ENCODE results near the gene VPS13A.
"Not testable (repeated sequence)": the region's sequence is repeated elsewhere in the genome, so short reads cannot be mapped to it uniquely, and the experiment has no call there.

Gene VPS13A

DNA sequence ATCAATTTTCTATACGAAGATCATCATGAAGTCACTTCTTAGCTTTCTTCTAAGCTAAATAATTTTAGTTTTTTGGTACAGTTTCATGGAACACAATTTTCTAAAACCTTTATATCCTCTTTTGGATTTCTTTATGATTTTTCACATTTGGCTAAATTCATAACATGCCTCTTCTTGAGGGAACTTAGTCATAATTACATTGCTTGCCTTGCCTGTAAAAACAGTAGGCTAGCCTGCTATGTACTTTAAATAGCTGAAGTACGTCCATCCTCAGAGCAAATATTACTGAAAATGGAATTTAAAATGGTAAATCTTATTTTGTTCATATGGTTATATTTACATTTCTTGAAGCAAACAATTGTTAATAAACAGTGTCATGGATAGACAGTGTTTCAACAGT, 225.0 kb downstream of the VPS13A start:
- H3K4me1 Mint-ChIP-seq (ENCODE audit: low read depth) = no peaks in the 10 kb centered on the region
- H3K27me3 Mint-ChIP-seq (ENCODE audit: low read depth) = no peaks in the 10 kb centered on the region
- no peak overlapping the region for H3K27ac Mint-ChIP-seq
- H3K4me3 Mint-ChIP-seq = no peak overlapping the region
- H3K9me3 Mint-ChIP-seq = no peaks in the 10 kb centered on the region
- peaks cover 17% of the 10 kb centered on the region for H3K36me3 Mint-ChIP-seq (ENCODE audit: low read depth)

DNA sequence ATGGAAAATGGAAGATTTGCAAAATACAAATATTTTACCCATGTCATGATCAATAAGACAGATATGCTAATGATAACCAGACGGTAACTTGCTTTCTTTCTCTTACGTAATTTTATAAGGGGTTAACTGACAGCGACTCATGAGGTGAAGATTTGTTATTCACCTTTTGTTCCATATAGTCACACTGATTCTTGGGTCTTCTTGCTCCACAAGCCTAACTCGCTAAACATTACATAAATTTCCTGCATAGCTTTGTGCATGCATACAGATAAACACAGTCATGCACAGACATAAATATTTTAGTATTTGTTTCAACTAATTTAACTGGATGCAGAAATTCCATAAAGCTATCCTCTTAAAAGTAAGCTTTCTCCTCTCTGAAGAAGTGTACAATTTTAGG, 225.9 kb downstream of the VPS13A start:
- peaks cover 22% of the 10 kb centered on the region for H3K36me3 Mint-ChIP-seq (ENCODE audit: low read depth)
- H3K27ac Mint-ChIP-seq = no peak overlapping the region
- H3K27me3 Mint-ChIP-seq (ENCODE audit: low read depth) = no peaks in the 10 kb centered on the region
- no peak overlapping the region for H3K4me3 Mint-ChIP-seq
- no peaks in the 10 kb centered on the region for H3K4me1 Mint-ChIP-seq (ENCODE audit: low read depth)
- peaks cover 4% of the 10 kb centered on the region for H3K9me3 Mint-ChIP-seq

DNA sequence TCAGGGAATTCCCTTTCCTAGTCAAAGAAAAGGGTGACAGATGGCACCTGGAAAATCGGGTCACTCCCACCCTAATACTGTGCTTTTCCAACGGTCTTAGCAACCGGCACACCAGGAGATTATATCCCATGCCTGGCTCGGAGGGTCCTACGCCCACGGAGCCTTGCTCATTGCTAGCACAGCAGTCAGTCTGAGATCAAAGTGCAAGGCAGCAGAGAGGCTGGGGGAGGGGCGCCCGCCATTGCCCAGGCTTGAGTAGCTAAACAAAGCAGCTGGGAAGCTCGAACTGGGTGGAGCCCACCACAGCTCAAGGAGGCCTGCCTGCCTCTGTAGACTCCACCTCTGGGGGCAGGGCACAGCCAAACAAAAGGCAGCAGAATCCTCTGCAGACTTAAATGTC, 231.2 kb downstream of the VPS13A start:
- peaks cover 38% of the 10 kb centered on the region for H3K36me3 Mint-ChIP-seq (ENCODE audit: low read depth)
- not testable (repeated sequence) for H3K27ac Mint-ChIP-seq; H3K4me3 Mint-ChIP-seq; H3K27me3 Mint-ChIP-seq (ENCODE audit: low read depth); H3K4me1 Mint-ChIP-seq (ENCODE audit: low read depth)
- H3K9me3 Mint-ChIP-seq = peaks cover 10% of the 10 kb centered on the region

DNA sequence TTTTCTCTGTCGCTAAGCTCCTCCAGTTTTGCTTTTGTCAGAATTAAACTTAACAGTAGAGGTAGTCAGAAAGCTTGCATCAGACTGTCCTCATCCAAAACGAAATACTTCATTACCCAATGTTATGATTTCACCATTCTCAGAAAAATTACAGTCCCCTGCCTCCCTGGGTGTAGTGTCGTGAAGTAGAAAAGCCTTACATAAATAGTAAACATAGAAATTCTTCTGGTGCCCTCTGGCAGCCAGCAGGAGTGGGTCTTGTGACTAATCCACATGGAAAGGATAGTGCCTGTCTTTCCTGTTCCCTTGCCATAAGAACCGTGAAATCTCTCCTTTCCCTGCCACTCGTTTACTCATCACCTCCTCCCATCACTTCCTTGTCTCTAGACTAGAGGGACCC, 240.2 kb downstream of the VPS13A start:
- Mint-ChIP-seq H3K27me3 (ENCODE audit: low read depth) (no peaks in the 10 kb centered on the region), H3K27ac (no peak overlapping the region), H3K9me3 (peaks cover 4% of the 10 kb centered on the region), H3K36me3 (ENCODE audit: low read depth) (peaks cover 3% of the 10 kb centered on the region), H3K4me1 (ENCODE audit: low read depth) (no peaks in the 10 kb centered on the region), H3K4me3 (no peak overlapping the region)

DNA sequence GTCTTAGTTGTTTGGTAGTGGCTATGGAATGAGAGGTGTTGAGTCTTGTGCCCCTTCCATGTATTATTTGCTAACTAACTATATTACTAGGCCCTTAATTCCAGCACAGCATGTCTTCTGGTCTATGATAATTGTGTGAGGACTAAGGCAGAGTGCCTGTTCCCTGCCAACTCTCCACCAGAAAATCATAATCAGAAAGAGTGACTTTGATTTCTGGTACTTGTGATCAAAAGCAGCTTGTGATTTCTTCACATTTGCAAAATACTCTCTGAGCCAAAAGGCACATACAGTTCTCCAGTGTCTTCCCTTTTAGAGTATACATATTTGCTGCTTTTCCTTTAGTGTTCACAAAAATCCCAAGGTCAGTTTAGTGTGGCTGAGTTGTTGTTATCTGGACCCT, 240.9 kb downstream of the VPS13A start:
- Mint-ChIP-seq H3K27me3 (ENCODE audit: low read depth) (no peaks in the 10 kb centered on the region), H3K4me1 (ENCODE audit: low read depth) (no peaks in the 10 kb centered on the region), H3K36me3 (ENCODE audit: low read depth) (peaks cover 3% of the 10 kb centered on the region), H3K9me3 (peaks cover 4% of the 10 kb centered on the region), H3K4me3 (no peak overlapping the region), H3K27ac (no peak overlapping the region)

DNA sequence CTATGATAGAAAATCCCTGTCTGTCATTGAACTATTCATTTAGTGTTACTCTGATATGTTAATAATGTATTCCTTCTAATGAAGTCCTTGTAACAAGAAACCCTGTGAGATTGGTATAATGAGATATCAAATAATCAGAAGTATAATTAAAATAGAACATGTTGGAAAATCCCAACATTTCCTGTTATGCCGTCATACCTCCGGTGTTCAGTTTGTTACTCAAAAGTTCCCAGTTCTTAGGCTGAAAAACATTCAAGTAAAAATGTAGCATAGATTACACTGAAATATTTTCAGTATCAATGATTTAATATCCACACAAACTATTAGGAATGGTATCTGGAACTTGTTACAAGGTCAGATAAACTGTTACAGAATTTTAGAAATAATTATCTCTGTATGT, 243.3 kb downstream of the VPS13A start:
- no peaks in the 10 kb centered on the region for H3K27me3 Mint-ChIP-seq (ENCODE audit: low read depth)
- H3K36me3 Mint-ChIP-seq (ENCODE audit: low read depth) = peaks cover 3% of the 10 kb centered on the region
- H3K4me3 Mint-ChIP-seq = no peak overlapping the region
- no peaks in the 10 kb centered on the region for H3K9me3 Mint-ChIP-seq
- no peaks in the 10 kb centered on the region for H3K4me1 Mint-ChIP-seq (ENCODE audit: low read depth)
- no peak overlapping the region for H3K27ac Mint-ChIP-seq

DNA sequence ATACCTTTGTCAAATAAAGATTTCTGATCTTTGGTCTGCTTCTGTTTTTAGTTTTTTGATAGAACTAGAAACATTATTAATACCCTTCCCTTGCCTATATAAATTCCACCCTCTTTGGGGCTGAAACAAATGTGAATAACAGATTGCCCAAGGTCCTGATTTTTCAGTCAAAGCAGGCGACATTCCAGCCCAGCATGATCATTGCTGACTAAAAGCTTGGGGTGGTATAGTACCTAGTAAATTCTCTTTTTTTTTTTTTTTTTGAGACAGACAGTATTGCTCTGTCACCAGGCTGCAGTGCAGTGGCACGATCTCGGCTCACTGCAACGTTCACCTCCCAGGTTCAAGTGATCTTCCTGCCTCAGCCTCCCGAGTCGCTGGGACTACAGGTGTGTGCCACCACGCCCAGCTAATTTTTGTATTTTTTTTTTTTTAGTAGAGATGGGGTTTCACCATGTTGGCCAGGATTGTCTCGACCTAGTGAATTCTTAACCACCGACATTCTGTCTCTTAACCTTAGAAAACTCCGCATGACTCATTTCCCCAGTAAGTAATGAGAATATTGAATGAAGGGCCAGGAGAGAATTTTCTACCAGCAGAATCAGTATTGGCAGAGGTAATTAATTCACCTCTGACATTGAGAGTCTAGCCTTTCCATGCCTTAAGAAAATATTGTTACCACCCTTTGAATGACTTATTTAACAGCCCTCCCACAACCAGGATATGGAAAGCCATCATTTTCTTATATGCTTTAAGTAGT, 244.4 kb downstream of the VPS13A start:
- H3K4me3 Mint-ChIP-seq = no peak overlapping the region
- H3K4me1 Mint-ChIP-seq (ENCODE audit: low read depth) = no peaks in the 10 kb centered on the region
- no peak overlapping the region for H3K27ac Mint-ChIP-seq
- no peaks in the 10 kb centered on the region for H3K9me3 Mint-ChIP-seq
- no peaks in the 10 kb centered on the region for H3K27me3 Mint-ChIP-seq (ENCODE audit: low read depth)
- peaks cover 3% of the 10 kb centered on the region for H3K36me3 Mint-ChIP-seq (ENCODE audit: low read depth)

DNA sequence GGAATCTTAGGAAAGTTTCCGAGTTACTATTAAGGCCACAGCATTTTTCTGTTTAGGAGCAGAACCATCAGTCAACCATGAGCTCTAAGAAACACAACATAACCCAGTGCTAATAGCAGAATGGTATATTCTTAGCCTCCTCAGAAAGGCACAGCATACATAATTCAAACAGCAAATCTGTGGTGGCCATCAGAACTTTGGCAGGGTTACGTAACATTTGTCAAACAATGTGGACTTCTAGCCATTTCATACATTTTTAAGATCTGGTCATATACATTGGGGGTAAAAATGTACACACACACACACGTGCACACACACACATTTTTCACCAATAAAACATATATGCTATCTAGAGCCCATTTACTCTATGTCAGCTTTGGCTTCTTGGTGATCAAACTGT, 245.6 kb downstream of the VPS13A start:
- H3K4me3 Mint-ChIP-seq = no peak overlapping the region
- no peak overlapping the region for H3K27ac Mint-ChIP-seq
- H3K27me3 Mint-ChIP-seq (ENCODE audit: low read depth) = no peaks in the 10 kb centered on the region
- no peaks in the 10 kb centered on the region for H3K9me3 Mint-ChIP-seq
- H3K4me1 Mint-ChIP-seq (ENCODE audit: low read depth) = no peaks in the 10 kb centered on the region
- H3K36me3 Mint-ChIP-seq (ENCODE audit: low read depth) = peaks cover 3% of the 10 kb centered on the region

DNA sequence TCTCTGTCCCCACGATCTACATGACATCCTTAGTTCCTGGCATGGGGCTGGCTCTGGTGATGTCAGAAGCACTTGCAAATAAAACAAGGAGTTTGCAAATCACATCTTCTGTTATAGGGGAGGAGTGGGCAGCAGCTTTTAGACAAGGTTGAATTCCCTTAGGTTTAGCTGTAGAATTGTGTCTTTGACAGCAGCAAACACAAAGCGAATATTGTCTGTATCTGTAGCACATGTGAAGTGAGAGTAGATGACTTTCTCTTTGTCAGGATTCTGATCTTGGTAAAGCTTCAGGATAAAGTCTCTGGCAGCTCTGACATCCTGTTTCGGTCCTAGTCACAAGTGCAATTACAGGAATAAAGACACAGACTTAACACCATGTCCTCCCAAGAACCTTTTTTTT, 246.5 kb downstream of the VPS13A start:
- Mint-ChIP-seq H3K36me3 (ENCODE audit: low read depth) (peaks cover 3% of the 10 kb centered on the region), H3K4me1 (ENCODE audit: low read depth) (no peaks in the 10 kb centered on the region), H3K4me3 (no peak overlapping the region), H3K27ac (no peak overlapping the region), H3K27me3 (ENCODE audit: low read depth) (no peaks in the 10 kb centered on the region), H3K9me3 (no peaks in the 10 kb centered on the region)

DNA sequence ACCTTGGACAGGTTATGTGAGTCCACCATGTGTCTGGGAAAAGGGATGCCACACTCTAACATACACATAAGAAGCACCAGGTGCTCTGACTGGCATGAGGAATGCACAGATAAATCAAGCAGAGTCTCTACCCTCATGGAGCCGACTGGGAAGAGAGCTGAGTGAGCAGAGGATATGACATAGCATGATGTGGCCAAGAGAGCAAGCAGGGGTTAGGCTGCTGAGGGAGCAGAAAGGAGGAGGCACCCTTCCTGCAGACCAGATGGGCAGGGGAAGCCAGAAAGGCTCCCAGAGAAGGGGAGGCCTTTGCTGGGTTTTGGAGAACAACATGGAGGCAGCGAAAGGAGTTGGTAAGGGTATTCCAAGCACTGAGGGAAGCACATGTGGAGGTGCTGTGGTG, 247.7 kb downstream of the VPS13A start:
- no peaks in the 10 kb centered on the region for H3K9me3 Mint-ChIP-seq
- peaks cover 3% of the 10 kb centered on the region for H3K36me3 Mint-ChIP-seq (ENCODE audit: low read depth)
- H3K27ac Mint-ChIP-seq = peak overlapping the region; percentile 13
- no peaks in the 10 kb centered on the region for H3K4me1 Mint-ChIP-seq (ENCODE audit: low read depth)
- no peak overlapping the region for H3K4me3 Mint-ChIP-seq
- no peaks in the 10 kb centered on the region for H3K27me3 Mint-ChIP-seq (ENCODE audit: low read depth)

DNA sequence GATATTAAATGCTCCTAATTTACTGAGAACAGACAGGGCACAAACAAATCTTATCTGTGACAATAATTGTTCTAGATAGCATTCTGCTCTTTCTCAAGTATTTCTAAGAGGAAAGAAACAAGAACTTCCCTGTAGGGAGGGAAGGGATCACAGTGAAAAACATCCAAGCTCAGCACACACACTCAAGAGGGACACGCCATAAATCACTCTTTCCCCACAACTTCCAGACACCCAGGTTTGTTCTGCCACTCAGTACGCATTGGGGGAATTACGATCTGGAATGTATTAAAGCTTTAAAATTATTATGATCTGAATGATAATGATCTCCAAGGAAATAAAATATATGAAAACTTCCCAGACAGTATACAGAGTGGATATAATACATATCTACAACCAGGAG, 249.4 kb downstream of the VPS13A start:
- no peaks in the 10 kb centered on the region for H3K4me1 Mint-ChIP-seq (ENCODE audit: low read depth)
- H3K4me3 Mint-ChIP-seq = no peak overlapping the region
- no peaks in the 10 kb centered on the region for H3K9me3 Mint-ChIP-seq
- H3K27me3 Mint-ChIP-seq (ENCODE audit: low read depth) = no peaks in the 10 kb centered on the region
- peaks cover 3% of the 10 kb centered on the region for H3K36me3 Mint-ChIP-seq (ENCODE audit: low read depth)
- H3K27ac Mint-ChIP-seq = no peak overlapping the region

DNA sequence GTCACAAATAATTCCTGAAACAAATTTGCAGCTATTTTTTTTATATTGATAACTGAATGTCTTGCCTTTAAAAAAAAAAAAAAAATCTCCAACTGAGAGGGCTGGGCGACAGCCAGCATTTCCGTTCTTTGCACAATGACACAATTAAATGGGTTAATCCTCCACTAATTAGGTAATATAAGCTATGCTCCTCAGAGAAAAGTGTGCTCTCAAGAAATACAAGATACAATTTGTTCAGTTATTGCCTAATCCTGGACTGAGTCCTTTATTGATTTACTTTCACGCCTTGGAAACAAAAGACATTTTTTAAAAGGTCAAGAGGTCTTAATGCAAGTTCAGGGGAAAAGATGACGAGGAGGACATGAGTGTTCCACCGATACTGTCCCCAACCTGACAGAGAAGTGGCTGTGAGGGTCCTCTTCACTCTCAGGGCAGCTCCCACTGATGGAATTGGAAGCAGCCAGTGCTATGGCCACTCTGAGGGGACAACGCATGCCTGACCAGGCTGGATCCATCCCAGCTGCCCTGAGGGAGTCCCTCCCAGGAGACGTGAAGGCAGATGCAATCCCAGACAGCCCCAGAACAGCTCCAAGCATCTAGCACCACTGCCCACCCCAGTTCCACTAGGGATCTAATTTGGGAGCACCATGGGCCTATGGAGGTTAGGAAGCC, 250.1 kb downstream of the VPS13A start:
- Mint-ChIP-seq H3K36me3 (ENCODE audit: low read depth) (no peaks in the 10 kb centered on the region), H3K4me3 (no peak overlapping the region), H3K4me1 (ENCODE audit: low read depth) (no peaks in the 10 kb centered on the region), H3K9me3 (no peaks in the 10 kb centered on the region), H3K27me3 (ENCODE audit: low read depth) (no peaks in the 10 kb centered on the region), H3K27ac (no peak overlapping the region)

DNA sequence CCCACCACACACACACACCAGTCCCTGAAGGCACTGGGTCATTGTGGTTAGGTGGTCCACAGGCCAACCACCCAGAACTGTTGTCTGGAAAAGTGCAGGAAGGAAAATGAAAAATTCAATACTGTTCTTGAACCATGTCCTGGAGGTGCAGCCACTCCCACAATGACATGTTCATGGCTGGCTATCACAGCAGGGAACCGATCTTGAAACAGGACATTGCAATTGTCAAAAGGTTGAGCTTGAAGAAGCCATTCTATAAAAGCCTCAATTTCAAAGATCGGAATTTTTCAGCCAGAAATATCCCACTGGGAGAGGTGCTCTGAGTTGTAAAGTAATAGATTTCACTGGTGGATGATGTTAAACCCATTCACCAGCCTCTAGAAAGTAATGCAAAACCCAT, 252.6 kb downstream of the VPS13A start:
- peaks cover 3% of the 10 kb centered on the region for H3K4me1 Mint-ChIP-seq (ENCODE audit: low read depth)
- H3K9me3 Mint-ChIP-seq = no peaks in the 10 kb centered on the region
- no peak overlapping the region for H3K27ac Mint-ChIP-seq
- no peaks in the 10 kb centered on the region for H3K36me3 Mint-ChIP-seq (ENCODE audit: low read depth)
- H3K27me3 Mint-ChIP-seq (ENCODE audit: low read depth) = peaks cover 3% of the 10 kb centered on the region
- H3K4me3 Mint-ChIP-seq = no peak overlapping the region

DNA sequence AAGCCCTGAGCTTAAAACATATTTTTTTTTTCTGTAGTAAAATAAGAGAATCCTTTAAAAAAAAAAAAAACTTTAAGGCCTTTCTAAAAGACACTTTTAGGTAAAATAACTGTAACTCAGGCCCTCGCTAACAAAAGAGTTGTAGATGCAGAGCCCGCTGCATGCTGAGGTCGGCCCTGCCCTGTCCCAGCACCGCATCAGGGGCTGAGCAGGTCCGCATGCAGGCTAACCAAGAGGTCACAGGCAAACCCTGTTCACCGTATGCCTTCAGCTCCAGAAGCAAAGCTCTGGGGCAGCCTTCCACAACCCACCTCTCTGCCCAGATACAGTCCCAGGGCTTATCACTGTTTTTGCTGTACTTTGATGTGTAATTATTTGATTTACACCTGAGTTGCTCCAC, 254.7 kb downstream of the VPS13A start:
- Mint-ChIP-seq H3K36me3 (ENCODE audit: low read depth) (no peaks in the 10 kb centered on the region), H3K27me3 (ENCODE audit: low read depth) (peaks cover 3% of the 10 kb centered on the region), H3K27ac (no peak overlapping the region), H3K9me3 (no peaks in the 10 kb centered on the region), H3K4me3 (no peak overlapping the region), H3K4me1 (ENCODE audit: low read depth) (peaks cover 3% of the 10 kb centered on the region)

DNA sequence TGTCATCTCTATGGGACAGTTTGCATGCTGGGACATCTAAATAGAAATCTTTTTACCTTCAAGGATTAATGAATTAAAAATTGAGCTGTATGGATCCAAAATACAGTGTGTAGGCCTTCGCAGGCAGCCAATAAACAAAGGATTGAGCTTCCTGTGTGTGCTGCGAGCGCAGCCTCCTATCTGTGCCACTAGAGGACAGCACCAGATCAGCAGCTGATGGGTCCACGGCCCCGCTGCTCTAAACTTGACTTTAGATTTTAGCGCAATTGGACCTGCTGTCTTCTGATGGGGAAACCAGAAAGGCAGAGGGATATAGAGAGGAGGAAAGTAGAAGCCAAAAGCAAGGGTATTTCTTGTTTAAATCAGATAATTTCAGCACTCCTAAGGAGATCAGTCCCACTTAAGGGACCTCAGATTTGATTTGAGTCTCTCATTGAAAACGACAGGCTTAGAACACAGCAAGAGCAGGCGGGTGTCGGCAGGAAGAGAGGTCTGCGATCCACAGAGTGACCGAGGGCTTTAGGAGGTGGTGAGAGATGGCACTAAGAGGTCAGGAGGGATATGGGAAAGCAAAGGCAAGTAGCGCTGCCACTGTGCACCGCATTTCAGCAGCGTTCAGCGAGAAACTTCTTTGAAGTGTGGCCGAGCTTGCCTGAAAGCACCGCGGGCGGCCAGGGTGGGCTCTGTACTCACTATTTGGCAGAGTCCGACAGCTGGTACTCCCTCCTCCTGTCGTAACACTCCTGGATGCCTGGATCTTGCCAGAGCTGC, 256.5 kb downstream of the VPS13A start:
- no peaks in the 10 kb centered on the region for H3K36me3 Mint-ChIP-seq (ENCODE audit: low read depth)
- H3K27ac Mint-ChIP-seq = no peak overlapping the region
- H3K4me1 Mint-ChIP-seq (ENCODE audit: low read depth) = peaks cover 4% of the 10 kb centered on the region
- peak overlapping the region; percentile 1 for H3K4me3 Mint-ChIP-seq
- peaks cover 3% of the 10 kb centered on the region for H3K27me3 Mint-ChIP-seq (ENCODE audit: low read depth)
- no peaks in the 10 kb centered on the region for H3K9me3 Mint-ChIP-seq
